K562 (cell line): ENCODE measurements around the gene SAMD8. TPM values are rescaled to one million over a fixed set of nuclear protein-coding genes. Genes with fewer than 3 reads are reported as not detected.

Source experiments
- ATF3 ChIP-seq, 2 experiments: fragments of 450-650 bp in 1 of 2; sonication (generic) in 1 of 2; formaldehyde crosslinking in 1 of 2; IDR thresholded peaks in 1 of 2; conservative IDR thresholded peaks in 1 of 2; 2 replicates each; pipeline versions ENCODE4 v1.6.1 to v1.8.1; 2016 to 2023; ENCODE audit warnings: mild to moderate bottlenecking in 2 of 2, moderate library complexity in 2 of 2, inconsistent platforms in 1 of 2, missing genetic modification reagents in 1 of 2
- ATF7 ChIP-seq: fragments of 450-650 bp; IDR thresholded peaks from 2 replicates; pipeline ENCODE4 v1.7.1; 2014; ENCODE audit warnings: mild to moderate bottlenecking, moderate library complexity
- C11orf30 ChIP-seq: fragments of 450-650 bp; IDR thresholded peaks from 2 replicates; pipeline ENCODE4 v1.6.1; 2016; ENCODE audit warnings: low read depth, mild to moderate bottlenecking
- CREB1 ChIP-seq, 2 experiments: sonication (generic) in 1 of 2; formaldehyde crosslinking in 1 of 2; IDR thresholded peaks; 2 replicates each; pipeline versions ENCODE4 v1.6.1 to v1.8.0; 2012 to 2022; ENCODE audit warnings: inconsistent platforms in 1 of 2, mild to moderate bottlenecking in 1 of 2, missing genetic modification reagents in 1 of 2, moderate library complexity in 1 of 2
- CREBBP ChIP-seq: IDR thresholded peaks from one replicate; pipeline ENCODE4 v1.6.1; 2012; ENCODE audit warnings: low read depth, mild to moderate bottlenecking, control low read depth, inconsistent platforms, low read length
- CREM ChIP-seq: IDR thresholded peaks from 2 replicates; pipeline ENCODE4 v1.6.1; 2014; ENCODE audit warnings: antibody characterized with exemption, low read depth
- EP300 ChIP-seq: IDR thresholded peaks from 2 replicates; pipeline ENCODE4 v1.6.1; 2012; ENCODE audit warnings: low read length, improper control_type of control experiment
- ETS2 ChIP-seq: IDR thresholded peaks from 2 replicates; pipeline ENCODE4 v1.6.1; 2016; ENCODE audit warnings: borderline replicate concordance, missing genetic modification characterization, mild to moderate bottlenecking, moderate library complexity, missing compliant biosample characterization; ENCODE audit not compliant: poor library complexity, severe bottlenecking
- ETV6 ChIP-seq, 3 experiments: fragments of 150-350 bp in 1 of 3; sonication (generic) in 1 of 3; formaldehyde crosslinking in 1 of 3; IDR thresholded peaks; 2 replicates each; pipeline versions ENCODE4 v1.6.1 to v1.8.0; 2014 to 2022; ENCODE audit warnings: borderline replicate concordance in 2 of 3, low read depth in 2 of 3, antibody characterized with exemption in 1 of 3, low read length in 1 of 3, mild to moderate bottlenecking in 1 of 3, missing genetic modification reagents in 1 of 3
- GTF2F1 ChIP-seq: IDR thresholded peaks from 2 replicates; pipeline ENCODE4 v1.6.1; 2011; ENCODE audit warnings: low read depth, low read length, improper control_type of control experiment
- ID3 ChIP-seq, 2 experiments: fragments of 250-450 bp in 1 of 2; fragments of 450-650 bp in 1 of 2; sonication (Bioruptor Pico) in 1 of 2; IDR thresholded peaks; 2 replicates each; pipeline versions ENCODE4 v1.6.1 to v1.8.0; 2016 to 2021; ENCODE audit warnings: mild to moderate bottlenecking in 2 of 2, moderate library complexity in 2 of 2, missing compliant biosample characterization in 1 of 2, missing genetic modification characterization in 1 of 2
- MAFG ChIP-seq: fragments of 450-650 bp; conservative IDR thresholded peaks from 2 replicates; pipeline ENCODE4 v1.6.1; 2016; ENCODE audit warnings: missing genetic modification characterization, missing compliant biosample characterization
- MAZ ChIP-seq, 2 experiments: fragments of 450-650 bp in 1 of 2; sonication (generic) in 1 of 2; formaldehyde crosslinking; IDR thresholded peaks in 1 of 2; conservative IDR thresholded peaks in 1 of 2; 2 replicates each; pipeline versions ENCODE4 v1.4.0 to v1.5.0; 2020; ENCODE audit warnings: mild to moderate bottlenecking in 1 of 2, missing genetic modification reagents in 1 of 2
- SMAD2 ChIP-seq: fragments of 150-350 bp; IDR thresholded peaks from 2 replicates; pipeline ENCODE4 v1.6.1; 2014; ENCODE audit warnings: low read depth, mild to moderate bottlenecking, low read length
- SRF ChIP-seq, 2 experiments: fragments of 250-450, 450-650 bp in 1 of 2; sonication (Bioruptor Pico) in 1 of 2; sonication (generic) in 1 of 2; formaldehyde crosslinking; IDR thresholded peaks; 2 replicates each; pipeline versions ENCODE4 v1.5.0 to v1.5.1; 2020 to 2022; ENCODE audit warnings: mild to moderate bottlenecking in 1 of 2, missing genetic modification reagents in 1 of 2
- TEAD4 ChIP-seq, 2 experiments: sonication (generic) in 1 of 2; formaldehyde crosslinking in 1 of 2; IDR thresholded peaks; 2 replicates each; pipeline versions ENCODE4 v1.6.1 to v1.8.0; 2012 to 2022; ENCODE audit warnings: borderline replicate concordance in 1 of 2, inconsistent platforms in 1 of 2, low read length in 1 of 2, mild to moderate bottlenecking in 1 of 2, missing genetic modification reagents in 1 of 2
- ZBTB1 ChIP-seq: sonication (generic); formaldehyde crosslinking; IDR thresholded peaks from 2 replicates; pipeline ENCODE4 v1.8.1; 2023; ENCODE audit warnings: missing genetic modification reagents, low read depth, mild to moderate bottlenecking, borderline replicate concordance
- ZEB2 ChIP-seq: fragments of 450-650 bp; IDR thresholded peaks from 2 replicates; pipeline ENCODE4 v1.6.1; 2016
- ZNF695 ChIP-seq: fragments of 450-650 bp; formaldehyde crosslinking; IDR thresholded peaks from 2 replicates; pipeline ENCODE4 v1.4.0; 2020; ENCODE audit warnings: mild to moderate bottlenecking, moderate library complexity
- polyA plus RNA-seq, 8 experiments: library from polyadenylated mRNA; depleted of rRNA in 4 of 8; stranded (reverse) in 5 of 8; unstranded in 3 of 8; fragments of >200 nt; fragmentation: Nextera tagmentation in 2 of 8; fragmentation: Illumina TruSeq in 1 of 8; extraction: Ambion mirVana in 2 of 8; extraction: Trizol in 1 of 8; gene quantifications; 2 replicates each; pipeline versions ENCODE4 v1.2.1 to v1.2.3, GENCODE V29; 2011 to 2014; ENCODE audit warnings: inconsistent platforms in 1 of 8, missing spikeins in 1 of 8
- total RNA-seq, 7 experiments: library from RNA; depleted of rRNA in 6 of 7; stranded (reverse); fragments of >200 nt in 6 of 7; fragmentation: Illumina TruSeq in 2 of 7; extraction: Trizol in 2 of 7; gene quantifications; 2 replicates each; pipeline versions ENCODE4 v1.2.1 to v1.2.3, GENCODE V29; 2011 to 2021; ENCODE audit warnings: low replicate concordance in 1 of 7
- TF ChIP-seq, protein P1 (sequence below), 2 experiments: fragments of 450-650 bp; IDR thresholded peaks; 2 replicates each; pipeline ENCODE4 v1.6.1; 2016

SAMD8 gene
- total and polyA plus RNA-seq, 9 of the 15 experiments (the other 6 are each of a cell fraction or from before 2014, with no cell fraction given) = 2.7 to 16.1 (median 6.2) TPM

- TF ChIP-seq, protein P1, sequence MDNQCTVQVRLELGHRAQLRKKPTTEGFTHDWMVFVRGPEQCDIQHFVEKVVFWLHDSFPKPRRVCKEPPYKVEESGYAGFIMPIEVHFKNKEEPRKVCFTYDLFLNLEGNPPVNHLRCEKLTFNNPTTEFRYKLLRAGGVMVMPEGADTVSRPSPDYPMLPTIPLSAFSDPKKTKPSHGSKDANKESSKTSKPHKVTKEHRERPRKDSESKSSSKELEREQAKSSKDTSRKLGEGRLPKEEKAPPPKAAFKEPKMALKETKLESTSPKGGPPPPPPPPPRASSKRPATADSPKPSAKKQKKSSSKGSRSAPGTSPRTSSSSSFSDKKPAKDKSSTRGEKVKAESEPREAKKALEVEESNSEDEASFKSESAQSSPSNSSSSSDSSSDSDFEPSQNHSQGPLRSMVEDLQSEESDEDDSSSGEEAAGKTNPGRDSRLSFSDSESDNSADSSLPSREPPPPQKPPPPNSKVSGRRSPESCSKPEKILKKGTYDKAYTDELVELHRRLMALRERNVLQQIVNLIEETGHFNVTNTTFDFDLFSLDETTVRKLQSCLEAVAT (IDR thresholded peaks at IDR 0.05) = peak; percentile 36 to 54; a peak in 3 of 4 replicates
- TF ChIP-seq MAFG (peak; percentile 94), SRF (CRISPR knock-in tag; IDR thresholded peaks at IDR 0.05) (0 out of 4 replicates have a peak, but pooled peaks of 1 of the 2 experiments have one; percentile 29), ZBTB1 (CRISPR knock-in tag) (no peak), ATF7 (peak; percentile 80), TEAD4 (IDR thresholded peaks at IDR 0.05; ENCODE audit: low read length) (peak; percentile 15; the same call in 1 of the 2 replicates), TEAD4 (CRISPR knock-in tag; IDR thresholded peaks at IDR 0.05; ENCODE audit: borderline replicate concordance) (no peak), SMAD2 (no peak), EP300 (peak; percentile 49), CREM (peak; percentile 47), ID3 (CRISPR knock-in tag; IDR thresholded peaks at IDR 0.05) (no peak), ID3 (tag; IDR thresholded peaks at IDR 0.05) (peak; percentile 11; the same call in 1 of the 2 replicates), CREBBP (no peak), GTF2F1 (no peak), ATF3 (IDR thresholded peaks at IDR 0.05) (peak; percentile 78), ATF3 (CRISPR knock-in tag; conservative IDR thresholded peaks at IDR 0.05) (no peak), CREB1 (IDR thresholded peaks at IDR 0.05) (no peak), CREB1 (CRISPR knock-in tag; IDR thresholded peaks at IDR 0.05) (peak; percentile 21; the same call in 1 of the 2 replicates), C11orf30 (peak; percentile 98), ZEB2 (peak; percentile 54), ETV6 (IDR thresholded peaks at IDR 0.05; ENCODE audit: borderline replicate concordance in 1 of 2, low read depth in 2 of 2, low read length in 1 of 2) (0 out of 4 replicates have a peak, but pooled peaks of 1 of the 2 experiments have one; percentile 10), ETV6 (CRISPR knock-in tag; IDR thresholded peaks at IDR 0.05; ENCODE audit: borderline replicate concordance) (no peak), ETS2 (tag) (no peak), ZNF695 (CRISPR knock-in tag) (no peak), MAZ (CRISPR knock-in tag; conservative IDR thresholded peaks at IDR 0.05 in 1 of 2, IDR thresholded peaks at IDR 0.05 in 1 of 2) (peak; percentile 34 to 75; a peak in 2 of 4 replicates)
Observed at GRCh38 chr10:75108684-75109458, 2.6 kb upstream of the SAMD8 start (continued).
